ENCODE results near the gene LEMD2. TPM values are rescaled to one million over a fixed set of nuclear protein-coding genes. Genes with fewer than 3 reads are reported as not detected.

LEMD2 gene
- total RNA-seq, 2 donors from 2014 or later, result 57.4 to 77.2 TPM

DNA sequence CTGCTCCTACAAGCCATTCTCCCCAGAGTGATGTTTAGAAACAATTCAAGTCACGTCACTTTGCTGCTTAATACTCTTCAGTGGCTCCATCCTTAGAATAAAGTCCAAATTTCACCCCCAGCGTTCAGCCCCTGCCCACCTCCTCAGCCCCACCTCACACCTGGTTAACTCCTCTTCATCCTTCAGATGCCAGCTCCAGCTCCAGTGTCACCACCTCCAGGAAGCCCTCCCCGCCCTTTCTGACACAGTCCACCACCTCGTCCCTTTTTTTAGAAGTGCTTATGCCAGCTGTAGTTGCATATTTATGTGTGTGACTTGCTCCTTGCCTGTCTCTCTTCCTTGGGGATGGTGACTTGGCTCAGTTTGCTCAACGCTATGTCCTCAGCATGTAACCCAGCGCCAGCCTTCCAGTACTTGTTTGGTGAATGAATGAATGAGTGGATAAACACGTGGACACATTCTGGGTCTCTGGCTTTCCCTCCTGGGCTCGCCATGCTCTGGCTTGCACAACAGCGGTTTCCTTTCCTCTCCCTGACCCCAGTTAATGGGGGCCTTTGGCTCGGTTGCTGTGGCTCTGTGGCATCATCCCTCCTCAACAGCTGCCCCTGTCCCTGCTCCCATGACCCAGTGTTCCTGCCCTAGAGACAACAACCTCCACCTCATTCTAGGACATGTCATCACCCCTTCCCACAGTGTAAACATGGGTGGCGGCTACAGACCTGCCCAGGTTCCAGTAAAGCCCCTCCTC is 38.5 kb downstream of the LEMD2 start:
- H3K27me3 ChIP-seq (replicated peaks; ENCODE audit: insufficient read depth), result no peaks in the 10 kb centered on the region
- TF ChIP-seq, protein P1, sequence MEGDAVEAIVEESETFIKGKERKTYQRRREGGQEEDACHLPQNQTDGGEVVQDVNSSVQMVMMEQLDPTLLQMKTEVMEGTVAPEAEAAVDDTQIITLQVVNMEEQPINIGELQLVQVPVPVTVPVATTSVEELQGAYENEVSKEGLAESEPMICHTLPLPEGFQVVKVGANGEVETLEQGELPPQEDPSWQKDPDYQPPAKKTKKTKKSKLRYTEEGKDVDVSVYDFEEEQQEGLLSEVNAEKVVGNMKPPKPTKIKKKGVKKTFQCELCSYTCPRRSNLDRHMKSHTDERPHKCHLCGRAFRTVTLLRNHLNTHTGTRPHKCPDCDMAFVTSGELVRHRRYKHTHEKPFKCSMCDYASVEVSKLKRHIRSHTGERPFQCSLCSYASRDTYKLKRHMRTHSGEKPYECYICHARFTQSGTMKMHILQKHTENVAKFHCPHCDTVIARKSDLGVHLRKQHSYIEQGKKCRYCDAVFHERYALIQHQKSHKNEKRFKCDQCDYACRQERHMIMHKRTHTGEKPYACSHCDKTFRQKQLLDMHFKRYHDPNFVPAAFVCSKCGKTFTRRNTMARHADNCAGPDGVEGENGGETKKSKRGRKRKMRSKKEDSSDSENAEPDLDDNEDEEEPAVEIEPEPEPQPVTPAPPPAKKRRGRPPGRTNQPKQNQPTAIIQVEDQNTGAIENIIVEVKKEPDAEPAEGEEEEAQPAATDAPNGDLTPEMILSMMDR (IDR thresholded peaks at IDR 0.05), result no peak
- H3K27ac ChIP-seq, result no peak overlapping the region
- ATAC-seq (ENCODE audit: insufficient number of reproducible peaks, low FRiP score, low read depth) (no peak), DNase-seq (ENCODE audit: low spot score) (no peak)
- no peak overlapping the region for H3K4me3 ChIP-seq
- peaks cover 0 to 9% of the 10 kb centered on the region in 2 donors for H3K4me1 ChIP-seq (ENCODE audit: control insufficient read depth in 1 of 2, low read depth in 2 of 2)
- no peaks in the 10 kb centered on the region for H3K36me3 ChIP-seq
- no peaks in the 10 kb centered on the region for H3K9me3 ChIP-seq

DNA sequence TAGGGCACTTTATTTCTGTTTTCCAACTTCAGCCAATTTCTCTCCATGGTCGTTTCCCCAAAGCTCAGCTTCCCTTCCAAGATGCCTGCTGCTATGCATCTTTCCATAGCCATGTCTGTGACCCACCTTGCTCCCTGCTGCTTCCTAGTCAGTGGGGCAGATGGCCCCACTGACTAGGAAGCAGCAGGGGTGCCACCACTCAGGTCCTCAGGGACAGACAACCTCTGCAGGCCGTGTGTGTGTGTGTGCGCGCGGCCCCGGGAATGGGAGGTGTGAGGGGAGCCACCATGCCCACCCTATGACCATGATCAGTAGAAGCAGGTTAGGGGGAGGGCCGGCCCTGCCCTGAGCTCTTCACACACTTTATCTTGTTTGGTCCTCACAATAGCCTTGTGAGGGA is 39.5 kb downstream of the LEMD2 start:
- Histone ChIP-seq H3K9me3 (no peaks in the 10 kb centered on the region), H3K4me3 (no peak overlapping the region), H3K27me3 (replicated peaks; ENCODE audit: insufficient read depth) (no peaks in the 10 kb centered on the region), H3K27ac (no peak overlapping the region), H3K36me3 (no peaks in the 10 kb centered on the region), H3K4me1 (ENCODE audit: control insufficient read depth in 1 of 2, low read depth in 2 of 2) (peaks cover 0 to 11% of the 10 kb centered on the region in 2 donors)
- DNase-seq (ENCODE audit: low spot score) (no peak), ATAC-seq (ENCODE audit: insufficient number of reproducible peaks, low FRiP score, low read depth) (no peak)
- TF ChIP-seq, protein P1 (IDR thresholded peaks at IDR 0.05), result no peak

DNA sequence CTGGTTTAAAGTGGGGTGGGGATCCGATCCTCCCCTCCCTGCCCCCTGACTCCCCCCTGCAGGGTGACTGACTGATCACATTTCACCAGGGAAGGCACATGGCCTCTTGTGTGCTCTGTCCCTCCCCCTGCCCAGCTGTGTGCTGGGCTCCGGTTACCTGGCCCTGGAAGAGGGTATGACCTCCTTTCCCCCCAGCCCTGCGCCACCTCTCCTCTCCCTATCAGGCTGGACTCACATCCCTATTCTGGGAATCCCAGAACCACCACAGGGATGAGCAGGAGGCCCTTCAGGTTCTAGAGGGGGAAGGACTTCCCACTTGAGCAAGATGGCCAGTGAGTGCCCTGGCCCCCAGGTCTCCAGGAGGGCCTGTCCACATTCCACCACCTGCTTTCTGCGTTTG is 40.1 kb downstream of the LEMD2 start:
- DNase-seq (ENCODE audit: low spot score), result no peak
- Histone ChIP-seq H3K36me3 (no peaks in the 10 kb centered on the region), H3K27me3 (replicated peaks; ENCODE audit: insufficient read depth) (no peaks in the 10 kb centered on the region), H3K27ac (no peak overlapping the region), H3K9me3 (no peaks in the 10 kb centered on the region), H3K4me3 (no peak overlapping the region), H3K4me1 (ENCODE audit: control insufficient read depth in 1 of 2, low read depth in 2 of 2) (peaks cover 0 to 11% of the 10 kb centered on the region in 2 donors)
- no peak for ATAC-seq (ENCODE audit: insufficient number of reproducible peaks, low FRiP score, low read depth)
- TF ChIP-seq, protein P1 (IDR thresholded peaks at IDR 0.05), result no peak

DNA sequence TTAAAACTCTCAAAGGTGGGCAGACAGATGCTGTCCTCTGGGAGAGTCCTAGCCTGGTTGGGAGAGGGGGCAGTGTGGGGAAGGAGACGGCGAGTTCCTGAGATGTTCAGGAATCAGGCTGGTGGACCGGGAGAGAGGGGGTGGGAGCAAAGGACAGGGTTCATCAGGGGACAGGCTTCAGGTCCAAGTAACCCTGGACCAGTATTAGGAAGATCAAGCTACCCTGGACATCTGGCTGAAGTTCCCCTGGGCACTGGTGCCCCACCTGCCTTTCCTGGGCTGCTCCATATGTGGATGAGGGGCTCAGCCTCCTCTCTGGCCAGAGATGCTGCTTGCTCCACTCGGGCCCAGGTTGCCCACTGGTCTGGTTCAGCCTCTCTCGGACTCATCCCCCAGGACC is 41.1 kb downstream of the LEMD2 start:
- ATAC-seq (ENCODE audit: insufficient number of reproducible peaks, low FRiP score, low read depth) (no peak), DNase-seq (ENCODE audit: low spot score) (no peak)
- Histone ChIP-seq H3K36me3 (no peaks in the 10 kb centered on the region), H3K4me3 (no peak overlapping the region), H3K27me3 (replicated peaks; ENCODE audit: insufficient read depth) (no peaks in the 10 kb centered on the region), H3K4me1 (ENCODE audit: control insufficient read depth in 1 of 2, low read depth in 2 of 2) (peaks cover 0 to 11% of the 10 kb centered on the region in 2 donors), H3K27ac (no peak overlapping the region), H3K9me3 (no peaks in the 10 kb centered on the region)
- TF ChIP-seq, protein P1 (IDR thresholded peaks at IDR 0.05), result no peak

DNA sequence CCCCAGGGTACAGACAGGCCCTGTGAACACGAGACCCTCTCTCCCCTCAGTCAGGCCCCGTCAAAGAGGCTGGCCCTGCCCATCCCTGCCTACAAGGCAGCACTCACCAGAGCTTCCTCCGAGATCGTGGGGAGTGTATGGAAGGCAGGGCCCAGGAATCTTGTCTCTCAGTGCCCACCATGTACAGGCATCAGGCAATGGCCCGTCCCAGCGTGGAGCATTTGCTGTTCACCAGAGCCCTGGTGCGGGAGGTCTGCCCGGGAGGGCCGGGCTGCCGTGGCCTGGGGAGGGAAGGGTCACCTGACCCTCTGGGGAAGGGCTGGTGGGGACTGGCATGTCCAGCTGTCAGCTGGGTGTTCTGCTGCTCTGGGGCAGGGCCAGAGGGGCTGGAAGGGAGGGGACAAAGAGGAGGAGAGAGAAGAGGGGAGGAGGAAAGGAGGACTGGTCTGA is 42.3 kb downstream of the LEMD2 start, which contains the start of gene IP6K3:
Gene IP6K3 (minus strand): TSS at position 255 of the 450 bp plus-strand sequence. CDS start 11,429 bp downstream, outside the sequence.
- Histone ChIP-seq H3K4me1 (ENCODE audit: control insufficient read depth in 1 of 2, low read depth in 2 of 2) (peaks cover 0 to 11% of the 10 kb centered on the region in 2 donors), H3K36me3 (no peaks in the 10 kb centered on the region), H3K4me3 (peak within 1 kb of the TSS; percentile 42), H3K27me3 (replicated peaks; ENCODE audit: insufficient read depth) (no peaks in the 10 kb centered on the region), H3K27ac (peak within 1 kb of the TSS; percentile 22 to 43), H3K9me3 (no peaks in the 10 kb centered on the region)
- TF ChIP-seq, protein P1 (IDR thresholded peaks at IDR 0.05), result no peak
- ATAC-seq (ENCODE audit: insufficient number of reproducible peaks, low FRiP score, low read depth), result no peak
- no peak for DNase-seq (ENCODE audit: low spot score)
